HG03354 (cell line): Measurements from ENCODE around the gene PTPN9.

Experiments
- ATAC-seq: cut with Tn5 transposase; IDR thresholded peaks from one replicate; pipeline ENCODE4 v1.9.1; 2021; ENCODE audit warnings: mild to moderate bottlenecking; ENCODE audit not compliant: unreplicated experiment, poor library complexity, severe bottlenecking

PTPN9 gene

DNA sequence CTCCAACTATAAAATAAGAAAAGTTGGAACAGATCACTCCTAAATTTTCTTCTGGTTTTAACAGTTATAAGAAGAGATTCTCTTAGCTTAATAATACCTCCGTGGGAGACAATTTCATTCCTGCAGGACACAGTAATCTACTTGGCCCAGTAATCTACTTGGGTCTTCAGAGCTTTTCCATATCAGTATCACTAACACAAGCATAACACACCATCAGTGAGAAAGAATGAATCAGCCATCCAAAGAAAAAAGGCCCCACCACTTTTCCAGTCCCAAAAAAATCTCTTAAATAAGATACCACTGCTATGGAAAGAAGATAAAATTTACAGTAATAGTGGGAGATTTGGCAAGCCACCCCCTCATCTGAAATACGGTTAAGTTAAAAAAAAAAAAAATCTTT, 147.8 kb downstream of the PTPN9 start:
- no peak for ATAC-seq

DNA sequence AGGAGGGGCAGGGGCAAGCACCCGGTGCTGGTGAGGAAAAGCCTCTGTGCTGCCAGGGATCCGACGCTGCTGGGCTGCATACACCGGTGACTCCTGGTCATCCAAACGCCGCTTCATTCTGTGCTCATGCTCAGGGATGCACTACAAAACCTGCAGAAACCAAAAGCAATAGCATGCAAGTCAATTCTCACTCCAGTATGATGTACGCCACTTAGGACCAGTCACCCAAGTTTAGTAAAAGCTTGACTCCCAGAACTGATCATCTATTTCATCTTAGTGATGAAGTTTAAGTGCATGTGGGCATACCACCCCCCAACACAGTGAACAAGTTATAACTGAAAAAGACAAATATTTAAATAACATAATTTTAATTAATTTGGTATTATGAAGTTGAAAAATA, 148.9 kb downstream of the PTPN9 start:
- no peak for ATAC-seq

DNA sequence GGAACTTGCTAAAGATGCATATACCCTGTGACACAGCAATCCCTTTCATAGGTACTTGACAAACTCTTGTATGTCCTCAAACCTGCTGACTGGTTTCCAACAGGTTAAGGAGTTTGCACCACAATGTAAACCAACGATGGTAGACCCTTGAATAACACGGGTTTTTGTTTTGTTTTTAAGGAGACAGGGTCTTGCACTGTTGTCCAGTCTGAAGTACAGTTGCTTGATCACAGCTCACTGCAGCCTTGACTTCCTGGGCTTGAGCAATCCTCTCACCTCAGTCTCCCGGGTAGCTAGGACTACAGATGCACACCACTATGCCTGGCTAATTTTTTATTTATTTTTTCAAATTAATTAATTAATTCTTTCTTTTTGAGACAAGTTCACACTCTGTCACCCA, 151.0 kb downstream of the PTPN9 start:
- no peak for ATAC-seq

DNA sequence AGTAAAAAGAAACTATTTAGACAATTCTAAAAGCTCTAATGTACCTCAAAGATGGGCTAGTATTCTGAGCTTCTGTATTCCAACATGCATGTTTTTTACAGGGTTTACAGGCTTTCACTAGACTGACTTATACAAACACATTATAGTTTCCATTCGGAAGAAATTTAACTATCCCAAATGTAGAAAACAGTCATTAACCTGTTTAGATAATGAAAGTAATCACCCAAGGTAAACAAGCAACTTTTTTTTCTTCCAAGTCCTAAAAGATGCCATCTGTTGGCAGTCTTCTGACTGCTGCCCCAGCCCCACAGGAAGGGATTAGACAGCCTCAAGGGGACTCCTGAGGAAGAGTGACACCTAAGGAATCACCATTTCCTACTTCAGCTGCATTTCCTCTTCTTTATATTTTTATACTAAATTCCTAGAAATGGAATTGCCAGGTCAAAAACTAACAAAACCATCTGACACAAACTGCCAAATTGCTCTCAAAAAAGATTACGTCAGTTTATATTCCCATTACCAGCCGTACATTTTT, 153.1 kb downstream of the PTPN9 start:
- ATAC-seq = no peak

DNA sequence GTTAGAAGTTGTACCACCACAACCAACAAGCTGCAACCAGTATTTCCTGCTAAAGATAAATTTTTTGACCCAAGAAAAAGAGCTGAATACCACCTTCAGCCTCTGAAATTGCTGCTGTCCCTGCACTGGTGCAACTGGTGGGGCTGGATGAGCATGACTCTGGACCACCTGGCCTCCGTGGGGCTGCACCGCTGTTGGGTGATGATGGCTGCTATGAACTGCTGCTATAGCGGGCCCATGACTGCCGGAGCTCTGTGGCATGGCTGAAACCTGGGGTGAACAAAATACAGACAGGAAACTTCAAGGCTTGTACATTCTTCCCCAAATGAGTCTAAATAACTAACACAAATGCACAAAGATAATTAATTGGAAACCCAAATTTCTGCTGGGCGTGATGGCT, 156.6 kb downstream of the PTPN9 start:
- no peak for ATAC-seq

DNA sequence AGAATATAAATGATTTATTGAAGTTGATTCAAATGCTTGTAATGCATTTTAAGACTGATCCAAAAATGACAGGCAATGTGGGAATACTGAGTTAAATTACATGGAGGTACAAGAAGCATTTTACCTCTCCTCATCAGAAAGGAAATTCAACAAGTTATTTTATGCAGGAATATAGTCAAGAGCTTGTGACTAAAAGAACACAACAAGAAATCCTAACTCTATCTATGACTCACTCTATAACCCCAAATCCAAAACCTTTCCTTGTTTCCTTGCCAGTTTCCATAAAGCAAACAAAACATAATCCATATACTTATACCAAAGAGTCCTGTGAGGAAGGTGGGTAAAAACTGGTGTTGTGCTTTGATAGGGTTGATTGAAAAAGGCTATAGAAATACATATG, 158.4 kb downstream of the PTPN9 start:
- no peak for ATAC-seq

DNA sequence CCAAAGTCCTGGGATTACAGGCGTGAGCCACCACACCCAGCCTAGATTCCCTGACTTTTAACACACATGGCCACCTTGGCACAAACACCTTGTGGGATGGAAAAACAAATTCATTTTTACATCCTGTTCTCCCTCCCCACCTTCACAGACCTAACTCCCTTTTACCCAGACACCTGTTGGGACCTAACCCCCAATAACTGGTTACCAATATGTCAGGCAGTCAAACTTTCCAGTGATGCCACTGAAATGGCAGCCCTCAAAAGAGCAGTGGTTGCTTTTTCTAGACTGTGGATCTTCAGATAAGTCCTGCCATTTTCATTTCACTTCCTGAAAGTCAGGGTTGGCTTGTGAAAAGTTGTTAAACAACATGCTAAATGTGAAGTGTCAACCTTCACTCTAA, 162.5 kb downstream of the PTPN9 start:
- no peak for ATAC-seq
